HG03159 (cell line): ENCODE data around the gene FAM170B.

Experiments used
- ATAC-seq: cut with Tn5 transposase; IDR thresholded peaks from one replicate; pipeline ENCODE4 v1.9.1; 2021; ENCODE audit warnings: mild to moderate bottlenecking, moderate library complexity; ENCODE audit not compliant: unreplicated experiment

Gene FAM170B

DNA sequence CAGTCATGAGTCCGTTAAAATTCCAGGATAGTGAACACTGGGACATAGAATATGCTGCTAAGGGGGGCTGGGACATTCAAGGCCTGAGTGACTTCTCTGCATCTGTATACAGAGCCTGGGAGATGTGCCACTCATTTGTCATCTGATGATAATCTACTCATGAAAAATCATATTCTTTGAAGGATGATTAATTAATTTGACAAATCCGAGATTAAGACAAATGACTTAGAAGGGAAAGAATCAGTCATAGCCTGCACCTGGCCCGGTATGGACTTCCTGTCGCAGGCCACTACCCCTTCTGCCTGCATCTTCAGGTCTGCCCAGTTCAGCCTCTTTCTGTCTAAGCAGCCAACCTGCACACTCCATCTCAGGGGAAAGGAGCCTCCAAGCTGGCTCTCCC is 18.8 kb upstream of the FAM170B start:
- ATAC-seq, result no peak

DNA sequence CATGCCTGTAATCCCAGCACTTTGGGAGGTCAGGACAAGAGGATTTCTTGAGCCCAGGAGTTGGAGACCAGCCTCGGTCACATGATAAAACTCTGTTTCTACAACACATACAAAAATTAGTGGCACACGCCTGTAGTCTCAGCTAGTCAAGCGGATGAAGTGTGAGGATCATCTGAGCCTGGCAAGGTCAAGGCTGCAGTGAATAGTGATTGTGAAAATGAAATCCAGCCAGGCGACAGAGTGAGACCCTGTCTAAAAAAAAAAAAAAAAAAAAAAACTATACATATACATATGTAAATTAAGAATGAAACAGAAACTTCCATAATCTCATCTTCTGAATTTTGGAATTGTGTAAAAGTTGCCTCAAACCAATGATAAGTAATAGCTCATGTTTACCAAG is 18.2 kb upstream of the FAM170B start:
- no peak for ATAC-seq

DNA sequence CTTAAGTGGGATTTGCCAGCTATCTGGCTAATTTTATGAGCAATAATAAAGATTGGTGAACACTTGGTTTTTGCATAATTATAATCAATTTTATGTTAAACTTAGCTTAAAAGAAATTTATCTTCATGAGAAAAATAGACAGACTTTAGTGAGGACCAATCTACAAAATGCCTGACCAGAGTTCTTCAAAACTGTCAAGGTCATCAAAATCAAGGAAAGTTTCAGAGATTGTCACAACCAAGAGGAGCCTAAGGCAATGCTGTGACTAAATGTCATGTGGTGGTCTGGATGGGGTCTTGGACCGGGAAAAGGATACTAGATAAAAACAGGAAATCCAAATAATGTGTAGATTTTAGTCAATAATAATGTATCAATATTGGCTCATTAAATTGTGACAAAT is 17.7 kb upstream of the FAM170B start:
- ATAC-seq, result no peak

DNA sequence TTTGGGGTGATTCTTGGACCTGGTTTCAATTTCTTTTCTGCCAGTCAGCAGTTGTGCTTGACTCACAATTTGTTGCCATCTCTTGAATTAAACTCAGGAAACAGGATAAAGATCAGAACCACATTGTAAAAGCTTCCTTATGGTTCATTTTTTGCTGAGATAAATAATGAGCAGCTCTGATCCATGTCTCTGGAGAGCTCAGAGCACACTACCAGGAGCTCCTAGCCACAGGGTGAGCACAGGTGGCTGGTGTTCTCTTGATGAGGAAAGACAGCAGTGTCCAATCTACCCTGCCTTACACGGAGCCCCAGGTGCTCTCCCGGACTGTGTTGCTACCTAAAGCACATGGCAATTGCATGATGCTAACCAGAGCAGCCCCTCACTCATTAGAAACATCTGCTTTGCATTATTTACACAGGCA is 17.2 kb upstream of the FAM170B start:
- ATAC-seq, result no peak

DNA sequence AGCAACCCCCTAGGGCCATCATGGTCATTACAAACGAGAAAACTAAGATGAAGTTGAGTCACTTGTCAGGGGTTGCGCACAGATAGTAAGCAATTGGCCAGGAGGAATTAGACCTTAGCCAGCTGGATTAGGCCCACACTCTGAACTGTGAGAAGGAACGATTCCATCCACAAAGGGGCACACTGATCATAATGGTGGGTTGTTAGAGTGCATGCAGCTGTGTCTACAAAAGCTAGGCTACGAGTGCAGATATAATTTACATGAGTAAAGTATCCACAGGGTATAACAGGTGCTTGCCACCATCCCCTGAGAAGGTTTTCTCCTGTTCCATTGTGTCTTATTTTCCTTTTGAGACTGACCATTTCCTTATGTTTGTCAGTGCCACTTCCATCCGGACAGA is 16.6 kb upstream of the FAM170B start:
- no peak for ATAC-seq

DNA sequence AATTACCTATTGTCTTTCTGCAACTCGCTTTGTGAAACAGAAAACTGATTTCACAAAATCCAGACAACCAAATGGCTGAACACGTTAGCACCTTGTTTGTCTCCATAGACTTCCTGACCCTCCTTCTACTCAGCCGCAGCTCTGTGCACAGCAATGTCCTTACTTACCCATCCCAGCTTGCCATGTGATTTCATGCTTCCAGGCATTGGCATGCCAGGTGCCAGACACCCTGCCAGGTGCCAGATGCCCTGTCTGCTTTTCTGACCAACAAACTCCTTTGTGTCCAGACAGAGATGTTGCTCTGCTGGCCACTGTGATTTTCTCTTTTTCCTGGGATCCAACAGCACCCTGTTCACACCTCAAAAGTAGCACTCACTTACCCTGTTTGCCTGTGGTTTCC is 16.1 kb upstream of the FAM170B start:
- no peak for ATAC-seq

DNA sequence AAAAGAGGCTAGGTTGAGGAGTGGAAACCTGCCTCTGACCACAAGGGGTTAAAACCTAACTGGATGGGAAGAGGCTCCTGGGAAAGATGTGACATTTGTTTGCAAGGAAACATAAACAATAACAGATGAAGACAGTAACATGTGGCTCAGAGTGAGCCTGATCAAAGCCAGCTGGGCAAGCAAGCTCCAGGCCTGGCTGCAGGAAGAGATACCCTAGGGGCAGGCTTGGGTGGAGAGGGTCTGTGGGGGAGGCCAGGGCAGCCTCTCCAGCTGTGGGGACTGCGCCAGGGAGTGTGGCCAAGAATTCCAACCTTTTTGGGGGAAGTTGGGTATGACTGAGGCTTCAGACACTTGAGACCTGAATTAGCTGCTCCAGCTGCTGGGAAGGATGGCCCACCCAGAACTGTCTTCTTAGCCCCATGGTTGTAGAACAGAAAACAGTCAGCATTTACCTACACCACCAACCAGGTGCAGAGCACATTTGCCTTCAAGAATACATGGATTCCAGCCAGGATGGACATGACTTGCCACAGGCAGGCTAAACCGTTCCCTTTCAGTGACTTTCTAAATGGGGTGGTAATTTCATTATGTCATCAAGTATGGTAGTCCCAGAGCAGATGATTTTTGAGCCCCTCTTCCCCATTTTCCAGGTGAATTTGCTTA is 10.4 kb upstream of the FAM170B start:
- ATAC-seq, result no peak

DNA sequence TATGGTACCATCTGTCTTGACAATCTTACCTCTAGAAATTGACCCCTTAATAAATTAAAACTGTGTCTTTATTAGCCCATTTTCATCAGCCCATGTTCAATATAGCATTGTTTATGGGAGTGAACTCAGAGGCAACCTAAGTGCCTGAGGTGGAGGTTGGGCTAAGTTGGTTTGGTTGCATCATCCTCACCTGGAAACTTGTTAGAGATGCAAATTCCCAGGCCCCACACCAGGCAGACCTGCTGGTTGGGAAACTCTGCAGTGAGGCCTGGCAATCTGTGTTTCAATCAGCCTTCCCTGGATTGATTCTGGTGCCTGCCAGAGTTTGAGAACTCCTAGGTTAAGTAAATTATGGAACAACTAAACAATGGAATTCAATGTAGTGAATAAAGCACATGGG is 9.4 kb upstream of the FAM170B start:
- no peak for ATAC-seq

DNA sequence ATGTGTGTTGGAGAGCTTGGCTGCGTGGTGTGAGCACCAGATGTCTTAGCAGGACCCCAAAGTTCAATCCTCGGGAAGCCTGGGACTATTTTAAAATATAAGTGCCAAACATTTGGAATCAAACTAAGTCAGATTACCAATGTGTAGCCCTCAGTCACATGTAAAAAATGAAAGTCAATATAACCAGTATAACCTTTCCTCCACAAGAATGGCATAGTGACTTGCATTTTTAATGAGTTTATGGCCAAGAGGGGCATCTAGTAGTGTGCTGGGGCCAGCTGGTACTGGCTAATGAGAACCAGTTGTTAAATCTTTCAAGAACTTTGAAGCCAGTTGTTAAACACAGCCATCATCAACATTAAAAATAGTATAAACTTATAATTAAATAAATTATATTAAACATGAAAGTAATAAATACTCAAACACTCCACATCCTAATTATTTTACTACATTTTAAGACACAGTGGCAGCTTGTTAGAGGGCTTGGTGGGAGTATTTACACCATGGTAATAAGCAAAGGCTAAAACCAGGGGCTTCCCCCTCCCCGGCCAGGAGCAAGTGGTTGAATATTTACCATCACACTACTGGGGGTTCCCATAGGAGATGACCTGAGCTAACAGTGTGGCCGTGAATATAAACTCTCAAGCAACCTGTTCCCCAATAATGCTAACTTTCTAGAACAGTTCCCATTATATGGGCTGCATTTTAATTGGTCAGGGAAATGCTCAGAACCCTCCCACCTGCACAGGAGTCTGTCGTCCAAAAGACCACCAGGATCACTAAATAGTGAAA is 7.9 kb upstream of the FAM170B start:
- no peak for ATAC-seq

DNA sequence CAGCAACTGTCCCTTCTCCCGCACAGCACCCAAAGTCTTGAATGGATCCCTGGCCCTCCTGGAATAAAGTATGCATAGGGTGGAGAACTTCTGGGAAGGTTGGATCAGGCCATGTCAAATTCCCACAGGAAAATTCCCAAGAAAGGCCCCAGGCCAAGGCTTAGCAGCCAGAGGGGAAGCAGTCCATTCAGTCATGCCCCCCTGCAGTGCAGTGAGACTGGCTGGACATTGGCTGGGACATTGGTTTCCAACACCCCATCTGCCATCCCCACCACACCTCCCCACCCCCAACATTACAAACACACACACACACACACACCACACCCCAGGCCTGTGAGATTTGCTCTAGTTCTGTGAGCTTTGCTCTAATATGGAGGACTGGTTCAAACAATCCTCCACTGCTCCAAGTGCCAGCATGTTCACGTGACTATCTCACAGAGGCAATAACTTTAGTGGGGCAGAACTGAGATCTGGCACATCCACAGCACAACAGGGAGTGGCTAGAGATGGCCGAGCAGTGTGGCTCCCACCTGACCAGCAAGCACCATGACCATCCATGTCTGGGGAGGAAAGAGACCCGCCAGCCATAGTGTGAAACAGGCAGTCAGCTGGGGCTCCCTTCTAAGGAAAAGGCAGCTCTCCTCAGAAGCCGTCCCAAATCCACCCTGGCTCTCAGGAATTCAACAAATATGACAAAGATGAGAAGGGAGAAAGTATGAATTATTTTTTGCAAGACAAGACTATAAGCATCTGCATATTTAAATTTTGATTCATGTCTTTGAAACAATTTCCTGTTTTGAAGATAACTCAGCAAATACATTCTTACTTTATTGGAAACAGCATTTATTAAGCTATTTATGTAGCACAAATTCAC is 6.7 kb upstream of the FAM170B start:
- no peak for ATAC-seq

DNA sequence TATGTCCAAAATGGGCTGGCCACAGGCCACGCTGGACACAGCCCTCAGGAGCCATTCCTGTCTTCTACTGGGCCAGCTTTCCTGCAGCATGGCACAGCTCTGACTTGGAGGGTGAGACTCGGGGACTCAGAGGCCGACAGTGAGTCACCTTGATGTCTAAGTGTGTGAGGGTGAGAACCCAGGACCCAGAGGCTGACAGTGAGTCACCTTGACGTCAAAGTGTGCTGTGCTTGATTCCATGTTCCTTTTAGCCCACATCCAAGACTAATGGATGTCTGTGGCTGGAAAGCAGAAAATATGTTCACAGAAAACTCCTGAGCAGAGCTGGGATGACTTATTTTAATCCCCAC is 6.0 kb upstream of the FAM170B start:
- no peak for ATAC-seq

DNA sequence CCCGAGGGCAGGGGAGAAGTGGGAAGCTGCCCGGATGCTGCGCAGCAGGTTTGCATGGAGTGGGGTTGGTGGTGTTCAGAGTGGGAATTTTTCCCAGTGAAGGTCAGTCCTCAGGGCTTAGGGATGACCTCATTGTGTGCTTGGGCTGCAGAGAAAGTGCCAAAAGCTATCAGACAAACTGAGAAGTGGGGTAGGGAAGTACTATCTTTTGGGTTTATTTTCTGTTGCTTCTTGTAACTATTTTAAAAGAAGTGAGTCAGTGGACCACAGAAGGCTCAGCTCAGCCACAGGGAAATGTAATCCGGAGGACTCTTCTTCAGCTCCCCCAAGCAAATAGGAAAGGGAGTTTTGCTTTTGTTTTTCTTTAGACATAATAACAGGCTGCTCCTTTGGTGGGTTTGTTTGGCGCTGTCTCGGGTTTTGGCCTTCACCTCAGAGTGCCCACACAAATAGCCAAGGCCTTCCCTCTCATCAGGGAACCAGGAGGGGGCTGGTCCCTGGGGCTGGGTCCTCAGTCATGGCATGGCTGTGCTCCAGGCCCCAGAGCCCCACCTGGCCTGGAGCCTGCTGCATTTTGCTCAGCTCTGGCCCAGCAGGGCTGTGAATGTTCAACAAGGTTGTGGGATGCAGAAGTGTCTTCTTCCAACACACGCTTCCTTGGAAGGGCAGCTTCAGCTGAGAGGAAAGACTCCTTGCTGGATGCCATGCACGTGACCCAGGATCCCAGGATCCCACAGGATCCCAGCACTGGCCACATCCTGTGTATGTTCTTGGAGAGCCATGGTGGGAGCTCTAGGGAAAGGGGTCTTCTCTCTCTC is 5.4 kb upstream of the FAM170B start:
- no peak for ATAC-seq

DNA sequence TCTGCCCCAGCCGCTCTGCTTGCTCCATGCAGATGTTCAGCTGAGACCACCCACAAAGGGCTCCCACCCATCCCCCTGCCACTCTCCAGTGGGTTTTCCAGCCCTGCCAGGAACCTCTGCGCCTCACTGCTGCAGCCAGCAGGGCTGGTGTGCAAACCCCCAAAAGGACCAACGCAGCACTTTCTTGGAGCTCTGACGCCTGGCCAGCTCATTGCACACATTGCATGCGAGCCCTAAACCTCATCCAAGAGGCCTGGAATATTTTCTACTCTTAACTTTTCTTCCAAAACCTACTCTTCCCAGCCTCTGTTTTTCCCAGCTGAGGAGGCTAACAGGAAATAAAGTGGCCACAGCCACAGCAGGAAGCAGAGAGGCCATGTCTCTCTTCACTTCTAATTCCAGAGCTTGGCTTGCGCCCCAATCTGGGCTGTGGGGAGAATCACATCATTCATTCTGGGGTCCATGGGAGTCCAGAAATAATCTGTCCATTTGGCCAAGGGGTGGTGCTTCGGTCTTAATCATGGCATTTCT is 4.6 kb upstream of the FAM170B start:
- ATAC-seq, result no peak

DNA sequence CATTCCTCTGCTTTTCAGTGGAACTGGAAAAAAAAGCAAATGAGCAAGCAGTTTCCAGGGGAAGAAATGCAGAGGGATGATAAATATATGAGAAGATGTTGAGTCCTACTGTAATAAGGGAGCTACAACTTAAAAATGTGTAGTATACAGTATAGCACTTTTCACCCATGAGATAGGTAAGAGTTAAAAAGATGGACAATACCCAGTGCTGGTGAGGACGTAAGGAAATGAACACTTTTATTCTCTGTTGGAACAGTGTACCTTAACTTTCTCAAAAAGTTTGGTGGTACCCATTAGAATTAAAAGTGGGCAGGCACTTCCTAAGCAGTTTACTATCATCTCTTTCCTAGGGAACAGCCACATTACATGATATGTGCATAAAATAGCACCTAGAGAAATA is 2.7 kb upstream of the FAM170B start:
- no peak for ATAC-seq

DNA sequence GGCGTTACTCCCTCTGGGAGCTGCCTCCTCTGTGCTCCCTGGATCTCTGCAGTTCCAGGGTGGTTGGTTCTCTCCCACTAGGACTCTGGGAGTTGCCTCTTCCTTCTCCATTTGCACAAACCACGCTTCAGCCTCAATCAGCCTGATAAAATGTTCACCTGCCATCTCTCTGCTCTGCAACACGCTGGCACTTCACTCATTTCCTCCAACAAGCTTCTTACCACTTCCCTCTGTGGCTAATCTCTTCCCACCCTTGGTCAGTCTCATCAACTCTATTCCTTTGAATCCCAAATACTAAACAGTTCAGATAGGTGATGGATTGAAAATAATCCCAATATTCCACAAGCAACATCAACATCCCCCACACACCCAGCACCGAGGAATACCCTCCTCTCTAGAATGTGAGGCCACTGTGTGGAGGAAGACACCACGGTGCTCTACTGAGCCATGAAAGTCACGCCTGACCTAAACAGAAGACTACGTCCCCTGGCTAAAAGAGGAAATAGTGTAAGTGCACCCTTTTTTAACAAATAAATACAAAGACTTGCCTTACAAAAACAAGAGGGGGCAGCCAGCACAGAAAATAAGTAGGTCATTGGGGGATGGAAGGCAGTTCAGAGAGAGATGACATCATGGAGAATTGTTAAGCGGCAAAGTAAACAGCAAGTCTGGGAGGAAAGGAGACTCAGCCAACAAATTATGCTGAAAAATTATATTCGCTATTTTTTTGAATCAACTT is 1.9 kb upstream of the FAM170B start:
- peak; percentile 60 for ATAC-seq

DNA sequence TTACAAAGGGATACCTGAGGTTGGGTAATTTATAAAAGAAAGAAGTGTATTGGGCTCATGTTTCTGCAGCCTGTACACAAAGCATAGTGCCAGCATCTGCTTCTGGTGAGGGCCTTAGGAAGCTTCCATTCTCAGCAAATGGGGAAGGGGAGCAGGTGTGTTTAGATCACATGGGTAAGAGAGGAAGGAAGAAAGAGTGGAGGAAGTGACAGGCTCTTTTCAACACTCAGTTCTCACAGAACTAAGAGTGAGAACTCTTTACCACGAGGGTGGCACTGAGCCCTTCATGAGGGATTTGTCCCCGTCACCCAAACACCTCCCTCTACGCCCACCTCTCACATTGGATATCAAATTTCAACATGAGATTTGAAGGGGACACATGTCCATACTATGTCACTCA is 506 bp upstream of the FAM170B start:
- no peak for ATAC-seq

DNA sequence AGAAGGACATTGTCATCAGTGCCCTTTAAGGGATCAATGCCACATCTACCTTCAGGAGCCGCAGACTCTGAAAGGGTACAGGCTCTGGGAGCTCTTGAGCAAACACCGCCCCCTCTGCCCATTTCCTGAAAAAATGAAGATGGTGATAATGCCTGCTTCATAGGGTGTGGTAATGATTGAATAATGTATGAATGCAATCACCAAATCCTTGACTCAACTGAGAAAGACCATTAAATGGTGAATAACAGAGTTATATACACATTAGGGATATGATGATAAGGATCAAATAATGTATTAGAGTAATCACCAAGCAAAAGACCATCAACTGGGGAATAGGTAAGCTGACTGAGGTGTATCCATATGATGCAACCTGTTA is 1.5 kb downstream of the FAM170B start:
- no peak for ATAC-seq

DNA sequence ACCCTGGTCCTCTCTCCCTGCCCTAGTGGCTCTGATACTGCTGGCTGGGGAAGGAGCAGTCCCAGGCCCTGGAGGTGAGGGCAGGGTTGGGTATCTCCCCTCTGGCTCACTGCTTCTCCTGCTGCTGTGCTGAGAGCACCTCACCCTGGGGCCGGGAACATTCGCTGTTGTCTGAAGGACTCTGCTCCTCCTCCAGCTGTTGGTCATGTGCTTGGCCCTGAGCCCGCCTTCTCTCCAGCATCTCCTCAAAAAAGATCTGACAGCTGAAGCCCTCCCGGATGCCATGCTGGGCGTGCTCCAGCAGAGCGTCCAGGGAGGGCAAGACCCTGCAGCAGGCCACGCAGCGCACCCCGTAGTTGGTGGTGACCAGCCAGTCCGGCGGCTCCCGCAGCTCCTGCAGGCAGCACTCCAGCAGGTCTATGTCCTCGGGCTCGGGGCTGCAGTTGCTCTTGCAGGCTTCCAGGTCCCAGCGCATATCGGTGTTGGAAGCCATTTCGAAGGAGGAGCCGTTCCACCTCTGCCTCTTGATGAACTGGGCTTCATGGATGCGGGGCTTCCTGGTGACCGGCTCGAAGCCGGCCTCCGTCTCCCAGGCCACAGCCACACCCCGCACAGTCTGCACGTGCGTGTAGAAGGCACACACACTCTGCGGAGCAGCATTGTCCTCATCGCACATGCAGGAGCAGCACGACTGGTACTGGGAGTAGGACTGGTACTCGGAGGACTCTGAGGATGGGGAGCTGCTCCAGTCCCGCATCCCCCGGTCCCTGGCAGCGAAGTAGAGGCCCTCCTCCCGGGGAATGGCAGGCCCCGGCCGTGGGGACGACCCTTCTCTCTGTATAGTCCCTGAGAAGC is 2.1 kb downstream of the FAM170B start:
- no peak for ATAC-seq

DNA sequence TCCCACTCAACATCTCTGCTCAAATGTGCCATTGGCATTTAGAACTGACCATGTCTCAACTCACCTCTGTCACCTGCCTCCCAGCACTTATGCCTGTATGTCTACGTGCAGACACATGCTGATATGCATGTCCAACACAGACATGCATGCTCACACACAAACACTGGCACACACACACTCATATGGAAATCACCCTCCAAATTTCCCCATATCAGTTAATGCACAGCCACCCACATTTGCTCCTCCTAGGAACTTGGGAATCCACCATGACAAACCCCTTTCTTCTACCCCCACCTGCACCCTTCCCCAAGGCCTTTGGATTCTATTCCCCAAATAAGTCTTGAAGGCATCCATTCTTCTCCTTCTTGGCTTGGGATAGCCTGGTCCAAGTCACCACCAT is 4.4 kb downstream of the FAM170B start:
- no peak for ATAC-seq
